BLaER1 (cell line): ENCODE data around the gene SCFD2.

ENCODE experiments used
- H3K27ac ChIP-seq: shearing (Covaris generic); formaldehyde crosslinking; 2 replicates; pipeline ENCODE4 v1.8.1; 2022
- H3K27me3 ChIP-seq: shearing (Covaris generic); formaldehyde crosslinking; 2 replicates; pipeline ENCODE4 v1.8.1; 2022
- H3K36me3 ChIP-seq: shearing (Covaris generic); formaldehyde crosslinking; 2 replicates; pipeline ENCODE4 v1.8.1; 2022
- H3K4me1 ChIP-seq: shearing (Covaris generic); formaldehyde crosslinking; 2 replicates; pipeline ENCODE4 v1.8.1; 2022
- H3K4me2 ChIP-seq: shearing (Covaris generic); formaldehyde crosslinking; 2 replicates; pipeline ENCODE4 v1.8.1; 2022
- H3K4me3 ChIP-seq: shearing (Covaris generic); formaldehyde crosslinking; 2 replicates; pipeline ENCODE4 v1.8.1; 2022
- H3K9ac ChIP-seq: shearing (Covaris generic); formaldehyde crosslinking; 2 replicates; pipeline ENCODE4 v1.8.1; 2022
- H3K9me3 ChIP-seq: shearing (Covaris generic); formaldehyde crosslinking; 2 replicates; pipeline ENCODE4 v1.8.1; 2022
- H4K20me1 ChIP-seq: shearing (Covaris generic); formaldehyde crosslinking; 2 replicates; pipeline ENCODE4 v1.8.1; 2022
- Cebpa-rat ChIP-seq: shearing (Covaris generic); IDR thresholded peaks from 2 replicates; pipeline ENCODE4 v1.8.1; 2022

Gene SCFD2

DNA sequence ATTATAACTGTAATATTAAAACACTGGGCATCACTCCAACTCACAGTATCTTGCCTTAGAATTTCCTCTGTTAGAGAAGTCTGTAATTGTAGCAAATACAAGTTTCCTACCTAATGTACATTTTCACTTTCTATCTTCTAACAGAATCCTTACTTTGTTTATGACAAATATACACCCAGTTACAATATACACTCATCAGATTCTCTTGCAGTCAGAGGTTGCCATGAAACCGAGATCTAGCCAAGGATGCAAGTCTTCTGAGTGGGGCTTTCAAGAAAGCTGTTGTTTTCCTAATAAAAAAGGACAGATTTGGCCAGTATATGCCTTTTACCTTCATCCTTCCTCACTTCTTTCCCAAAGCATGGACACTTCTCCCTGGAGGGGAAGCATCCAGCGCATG is 228.9 kb downstream of the SCFD2 start:
- no peak for TF ChIP-seq Cebpa-rat
- Histone ChIP-seq H4K20me1 (no peaks in the 10 kb centered on the region), H3K4me1 (no peaks in the 10 kb centered on the region), H3K9ac (no peak overlapping the region), H3K36me3 (no peaks in the 10 kb centered on the region), H3K27ac (no peak overlapping the region), H3K4me3 (no peak overlapping the region), H3K9me3 (peaks cover 9% of the 10 kb centered on the region), H3K27me3 (no peaks in the 10 kb centered on the region), H3K4me2 (no peak overlapping the region)

DNA sequence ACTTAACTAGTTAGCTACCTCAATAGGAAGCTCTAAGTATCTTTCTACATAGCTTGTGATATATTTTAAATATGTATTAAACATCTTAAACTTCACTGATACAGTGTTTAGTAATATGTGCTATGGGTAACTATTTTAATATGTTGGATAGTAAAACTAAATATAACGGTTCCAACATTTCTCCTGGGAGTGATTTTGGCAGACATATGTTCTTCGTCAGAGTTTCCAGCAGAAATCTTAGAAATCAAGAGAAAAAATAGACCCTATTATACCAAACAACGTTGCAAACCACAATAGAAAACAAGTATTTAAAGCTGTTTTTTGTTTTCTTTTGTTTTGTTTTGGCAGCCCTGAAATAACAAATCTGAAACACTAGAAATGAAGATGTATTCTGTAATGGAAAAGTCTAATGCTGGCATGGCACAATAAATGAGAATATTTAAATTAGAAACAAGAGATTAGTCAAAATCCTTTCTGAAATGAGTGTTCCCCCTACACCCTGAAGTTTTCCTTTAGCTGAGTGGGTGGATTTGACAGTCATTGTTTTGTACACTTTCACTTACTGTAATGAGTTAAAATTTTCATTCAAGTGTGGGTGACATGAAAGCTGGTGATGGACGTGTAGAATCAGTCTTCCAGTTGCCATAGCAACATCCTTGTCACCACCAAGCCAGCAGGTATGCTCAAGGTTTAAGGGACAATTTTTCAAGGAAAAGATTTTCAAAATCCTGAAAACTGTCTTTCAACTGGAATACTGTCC is 233.5 kb downstream of the SCFD2 start:
- H3K4me3 ChIP-seq = no peak overlapping the region
- TF ChIP-seq Cebpa-rat = no peak
- no peak overlapping the region for H3K4me2 ChIP-seq
- H3K4me1 ChIP-seq = no peaks in the 10 kb centered on the region
- H3K9ac ChIP-seq = no peak overlapping the region
- no peak overlapping the region for H3K27ac ChIP-seq
- H3K27me3 ChIP-seq = no peaks in the 10 kb centered on the region
- H4K20me1 ChIP-seq = no peaks in the 10 kb centered on the region
- no peaks in the 10 kb centered on the region for H3K36me3 ChIP-seq
- H3K9me3 ChIP-seq = no peaks in the 10 kb centered on the region

DNA sequence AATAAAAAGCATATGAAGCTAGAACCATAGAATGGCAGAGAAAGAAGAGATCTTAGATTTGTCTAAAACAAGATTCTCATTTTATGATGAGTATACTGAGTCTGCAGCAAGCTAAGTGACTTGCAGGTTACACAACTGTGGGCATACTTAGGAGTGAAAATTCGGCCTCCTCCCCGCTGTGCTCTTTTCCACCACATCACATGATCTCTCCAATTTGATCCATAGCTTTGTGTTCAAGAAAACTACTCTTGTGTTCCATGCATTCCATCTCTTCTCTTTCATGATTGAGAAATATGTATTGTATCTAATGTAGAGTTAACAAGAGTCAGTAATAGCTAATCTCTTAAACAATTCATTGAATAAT is 234.3 kb downstream of the SCFD2 start:
- no peak overlapping the region for H3K27ac ChIP-seq
- no peaks in the 10 kb centered on the region for H3K9me3 ChIP-seq
- H3K4me3 ChIP-seq = no peak overlapping the region
- no peak for TF ChIP-seq Cebpa-rat
- H3K4me1 ChIP-seq = no peaks in the 10 kb centered on the region
- H3K4me2 ChIP-seq = no peak overlapping the region
- H3K27me3 ChIP-seq = no peaks in the 10 kb centered on the region
- H3K9ac ChIP-seq = no peak overlapping the region
- no peaks in the 10 kb centered on the region for H4K20me1 ChIP-seq
- no peaks in the 10 kb centered on the region for H3K36me3 ChIP-seq

- no peak for TF ChIP-seq Cebpa-rat
- H4K20me1 ChIP-seq = no peaks in the 10 kb centered on the region
- H3K27ac ChIP-seq = no peak overlapping the region
- H3K9ac ChIP-seq = no peak overlapping the region
- H3K4me2 ChIP-seq = no peak overlapping the region
- no peaks in the 10 kb centered on the region for H3K4me1 ChIP-seq
- H3K27me3 ChIP-seq = no peaks in the 10 kb centered on the region
- H3K36me3 ChIP-seq = no peaks in the 10 kb centered on the region
- no peak overlapping the region for H3K4me3 ChIP-seq
- H3K9me3 ChIP-seq = no peaks in the 10 kb centered on the region
Measured at GRCh38 chr4:53130896-53131561, 234.8 kb downstream of the SCFD2 start.

DNA sequence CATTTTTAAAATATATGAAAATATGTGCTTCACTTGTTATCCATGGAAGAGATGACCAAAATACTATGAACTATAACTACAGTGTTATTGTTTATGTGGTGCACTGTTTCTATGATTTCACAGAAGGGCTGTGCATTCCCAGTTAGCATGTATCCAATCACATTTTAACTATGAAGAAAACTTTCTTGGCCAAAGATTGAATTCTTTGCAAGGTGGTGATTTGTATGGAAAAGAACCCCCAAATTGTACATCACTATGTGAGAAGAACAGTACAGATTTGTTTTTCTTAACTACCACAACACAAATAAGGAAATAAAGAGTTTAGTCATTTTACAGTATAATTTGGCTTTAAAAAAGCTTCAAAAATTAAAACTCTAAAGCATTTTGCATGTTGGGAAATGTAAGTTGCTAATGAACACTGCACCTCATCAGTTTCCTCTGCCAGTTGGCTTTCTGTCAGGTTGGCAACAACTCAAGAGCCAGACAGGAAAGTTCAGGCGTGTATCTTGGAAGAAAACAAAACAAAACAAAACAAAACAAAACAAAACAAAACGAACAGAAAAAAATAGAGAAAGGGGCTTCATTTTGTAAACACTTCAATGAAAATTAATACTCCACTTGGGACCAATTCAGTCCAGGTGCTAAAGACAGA is 237.0 kb downstream of the SCFD2 start:
- Histone ChIP-seq H3K4me1 (no peaks in the 10 kb centered on the region), H3K4me3 (no peak overlapping the region), H3K36me3 (no peaks in the 10 kb centered on the region), H3K4me2 (no peak overlapping the region), H3K9me3 (no peaks in the 10 kb centered on the region), H3K27ac (no peak overlapping the region), H4K20me1 (no peaks in the 10 kb centered on the region), H3K27me3 (no peaks in the 10 kb centered on the region), H3K9ac (no peak overlapping the region)
- no peak for TF ChIP-seq Cebpa-rat

GRCh38 chr4:53128231-53128630 is 237.6 kb downstream of the SCFD2 start:
- Histone ChIP-seq H3K9me3 (no peaks in the 10 kb centered on the region), H3K36me3 (no peaks in the 10 kb centered on the region), H3K27me3 (no peaks in the 10 kb centered on the region), H3K4me2 (no peak overlapping the region), H3K9ac (no peak overlapping the region), H3K4me3 (no peak overlapping the region), H3K4me1 (no peaks in the 10 kb centered on the region), H4K20me1 (no peaks in the 10 kb centered on the region), H3K27ac (no peak overlapping the region)
- TF ChIP-seq Cebpa-rat = no peak

DNA sequence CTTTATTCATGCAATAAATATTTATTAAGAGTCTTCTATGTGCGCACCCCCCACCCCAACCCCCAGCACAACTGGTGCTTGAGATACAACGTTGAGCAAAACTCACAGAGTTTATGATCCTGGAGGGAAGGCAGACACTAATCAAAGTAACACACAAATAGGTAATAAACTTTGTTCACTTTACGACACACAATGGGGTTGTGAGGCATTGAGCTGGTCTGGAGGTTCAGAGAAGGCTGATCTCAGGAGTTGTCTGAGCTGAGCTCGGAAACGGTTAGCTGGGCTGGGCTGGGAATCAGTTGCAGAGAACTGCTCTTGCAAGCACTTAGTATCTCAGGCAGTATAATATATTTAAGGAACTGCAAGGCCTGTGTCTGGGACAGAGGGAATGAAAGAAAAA is 238.5 kb downstream of the SCFD2 start:
- Histone ChIP-seq H3K9me3 (no peaks in the 10 kb centered on the region), H4K20me1 (no peaks in the 10 kb centered on the region), H3K27ac (no peak overlapping the region), H3K4me3 (no peak overlapping the region), H3K4me2 (no peak overlapping the region), H3K9ac (no peak overlapping the region), H3K36me3 (no peaks in the 10 kb centered on the region), H3K27me3 (no peaks in the 10 kb centered on the region), H3K4me1 (no peaks in the 10 kb centered on the region)
- no peak for TF ChIP-seq Cebpa-rat

DNA sequence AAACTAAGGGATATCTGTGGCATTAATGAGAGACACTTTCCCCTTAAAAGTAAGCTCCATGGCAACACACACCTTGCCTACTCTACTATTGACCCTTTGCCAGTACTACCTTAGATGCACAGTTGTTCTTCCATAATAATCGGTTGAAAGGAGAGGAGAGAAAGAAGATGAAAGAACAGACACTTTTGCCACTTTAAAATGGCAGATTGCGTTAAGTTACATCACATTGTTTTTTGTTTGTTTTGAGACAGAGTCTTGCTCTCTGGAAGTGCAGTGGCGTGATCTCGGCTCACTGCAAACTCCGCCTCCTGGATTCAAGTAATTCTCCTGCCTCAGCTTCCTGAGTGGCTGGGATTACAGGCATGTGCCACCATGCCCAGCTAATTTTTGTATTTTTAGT is 239.8 kb downstream of the SCFD2 start:
- Histone ChIP-seq H3K4me1 (no peaks in the 10 kb centered on the region), H3K9ac (no peak overlapping the region), H3K36me3 (no peaks in the 10 kb centered on the region), H3K27ac (no peak overlapping the region), H3K9me3 (no peaks in the 10 kb centered on the region), H3K4me2 (no peak overlapping the region), H3K4me3 (no peak overlapping the region), H4K20me1 (no peaks in the 10 kb centered on the region), H3K27me3 (no peaks in the 10 kb centered on the region)
- TF ChIP-seq Cebpa-rat = no peak

GRCh38 chr4:53123819-53124218 is 242.0 kb downstream of the SCFD2 start:
- Histone ChIP-seq H3K9me3 (no peaks in the 10 kb centered on the region), H4K20me1 (no peaks in the 10 kb centered on the region), H3K36me3 (no peaks in the 10 kb centered on the region), H3K4me2 (no peak overlapping the region), H3K4me1 (no peaks in the 10 kb centered on the region), H3K27ac (no peak overlapping the region), H3K4me3 (no peak overlapping the region), H3K9ac (no peak overlapping the region), H3K27me3 (no peaks in the 10 kb centered on the region)
- no peak for TF ChIP-seq Cebpa-rat

DNA sequence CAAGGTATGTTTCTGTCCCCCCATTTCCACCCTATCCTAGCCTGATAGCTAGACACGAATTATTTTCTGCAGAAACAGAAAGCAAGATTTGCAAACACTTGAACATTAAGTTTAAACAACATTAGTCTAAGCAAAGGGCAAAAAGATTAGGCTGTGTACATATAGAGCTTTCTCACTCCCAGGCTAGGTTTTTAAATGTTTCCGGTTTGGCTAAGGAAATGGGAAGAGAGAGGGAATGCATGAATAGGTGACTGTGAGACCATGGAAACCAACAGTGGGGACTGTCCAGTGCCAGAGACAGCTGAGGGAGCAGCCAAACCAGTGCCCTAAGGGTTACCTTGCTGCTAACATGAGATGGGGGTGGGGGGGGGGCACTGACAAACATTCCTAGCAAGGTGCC is 242.7 kb downstream of the SCFD2 start:
- TF ChIP-seq Cebpa-rat = no peak
- Histone ChIP-seq H3K27ac (no peak overlapping the region), H3K4me3 (no peak overlapping the region), H3K9ac (no peak overlapping the region), H3K27me3 (no peaks in the 10 kb centered on the region), H3K36me3 (no peaks in the 10 kb centered on the region), H3K4me1 (no peaks in the 10 kb centered on the region), H3K4me2 (no peak overlapping the region), H4K20me1 (no peaks in the 10 kb centered on the region), H3K9me3 (no peaks in the 10 kb centered on the region)
